ENCODE data around the gene GPBAR1. TPM values are rescaled to one million over a fixed set of nuclear protein-coding genes. Genes with fewer than 3 reads are reported as not detected.

Gene GPBAR1
- total and polyA plus RNA-seq, 2 of the 8 experiments (the other 6 are each of a cell fraction or from before 2014, with no cell fraction given), result 0.32 to 0.59 TPM

DNA sequence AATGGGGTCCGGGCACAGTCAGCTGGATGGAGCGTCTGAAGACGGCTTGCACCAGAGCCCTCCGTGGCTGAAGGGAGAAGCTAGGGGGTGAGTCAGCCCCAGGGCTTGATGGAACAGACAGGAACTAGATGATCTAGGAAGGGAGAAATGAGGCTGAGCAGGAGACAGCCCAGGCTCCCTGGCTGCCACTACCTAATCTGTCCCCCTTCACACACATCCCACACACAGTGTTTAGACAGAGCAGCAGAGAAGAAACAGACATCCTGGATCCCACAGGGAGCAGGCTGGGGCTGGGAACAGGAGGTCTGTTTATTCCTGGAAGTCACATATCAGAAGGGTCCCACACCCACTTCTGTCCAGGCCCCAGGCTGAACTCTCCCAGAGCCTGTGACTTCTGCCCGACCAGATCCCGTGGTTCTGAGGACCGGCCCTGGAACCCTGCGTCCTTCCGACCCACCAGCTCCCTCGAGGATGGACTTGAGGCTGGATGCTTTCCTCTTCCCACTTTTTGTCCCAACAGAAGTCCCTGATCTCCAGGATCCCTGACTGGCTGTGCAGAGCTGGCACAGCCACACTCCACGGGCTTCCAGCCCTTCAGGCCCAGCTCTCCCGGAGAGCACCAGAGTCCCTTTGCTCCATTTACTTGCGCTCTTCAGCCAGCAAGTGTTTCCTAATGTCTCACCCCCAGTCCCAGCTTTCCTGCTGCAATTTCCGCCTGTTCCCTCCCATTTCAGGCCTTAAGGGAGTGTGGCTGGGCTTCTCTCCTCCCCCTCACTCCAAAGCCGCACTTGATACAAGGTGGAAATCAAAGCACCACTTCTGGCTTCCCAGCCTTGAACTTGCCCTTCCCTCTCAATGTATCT, 1.5 kb upstream of the GPBAR1 start (continued):
- TF ChIP-seq TCF12 (IDR thresholded peaks at IDR 0.05; ENCODE audit: low read depth, low read length) (no peak), ASH2L (IDR thresholded peaks at IDR 0.05; ENCODE audit: low read length) (no peak), SP2 (IDR thresholded peaks at IDR 0.05; ENCODE audit: low read length) (no peak), E2F6 (IDR thresholded peaks at IDR 0.05) (no peak), CBX8 (IDR thresholded peaks at IDR 0.05; ENCODE audit: borderline replicate concordance, low read depth, low read length) (no peak), BRCA1 (IDR thresholded peaks at IDR 0.05; ENCODE audit: low read depth, low read length) (no peak), KDM1A (IDR thresholded peaks at IDR 0.05; ENCODE audit: borderline replicate concordance, low read length) (no peak)
- TF ChIP-seq, protein P1, sequence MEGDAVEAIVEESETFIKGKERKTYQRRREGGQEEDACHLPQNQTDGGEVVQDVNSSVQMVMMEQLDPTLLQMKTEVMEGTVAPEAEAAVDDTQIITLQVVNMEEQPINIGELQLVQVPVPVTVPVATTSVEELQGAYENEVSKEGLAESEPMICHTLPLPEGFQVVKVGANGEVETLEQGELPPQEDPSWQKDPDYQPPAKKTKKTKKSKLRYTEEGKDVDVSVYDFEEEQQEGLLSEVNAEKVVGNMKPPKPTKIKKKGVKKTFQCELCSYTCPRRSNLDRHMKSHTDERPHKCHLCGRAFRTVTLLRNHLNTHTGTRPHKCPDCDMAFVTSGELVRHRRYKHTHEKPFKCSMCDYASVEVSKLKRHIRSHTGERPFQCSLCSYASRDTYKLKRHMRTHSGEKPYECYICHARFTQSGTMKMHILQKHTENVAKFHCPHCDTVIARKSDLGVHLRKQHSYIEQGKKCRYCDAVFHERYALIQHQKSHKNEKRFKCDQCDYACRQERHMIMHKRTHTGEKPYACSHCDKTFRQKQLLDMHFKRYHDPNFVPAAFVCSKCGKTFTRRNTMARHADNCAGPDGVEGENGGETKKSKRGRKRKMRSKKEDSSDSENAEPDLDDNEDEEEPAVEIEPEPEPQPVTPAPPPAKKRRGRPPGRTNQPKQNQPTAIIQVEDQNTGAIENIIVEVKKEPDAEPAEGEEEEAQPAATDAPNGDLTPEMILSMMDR (IDR thresholded peaks at IDR 0.05; ENCODE audit: control extremely low read depth in 1 of 3, insufficient read depth in 1 of 3, low read depth in 1 of 3, low read length in 3 of 3), result no peak
